ENCODE measurements around the gene DNAAF9. TPM values are rescaled to one million over a fixed set of nuclear protein-coding genes. Genes with fewer than 3 reads are reported as not detected.
"Not testable (repeated sequence)": the region's sequence is repeated elsewhere in the genome, so short reads cannot be mapped to it uniquely, and the experiment has no call there.

DNAAF9 gene
- total and polyA plus RNA-seq, 8 donors: 3.9 to 10.2 (median 5.1) TPM

GRCh38 chr20:3433744-3434143 is 26.3 kb upstream of the DNAAF9 start:
- Histone ChIP-seq H3K4me1 (no peaks in the 10 kb centered on the region), H3K4me3 (no peak overlapping the region), H3K27me3 (no peaks in the 10 kb centered on the region), H3K27ac (no peak overlapping the region), H3K36me3 (no peaks in the 10 kb centered on the region), H3K9me3 (no peaks in the 10 kb centered on the region)
- no peak for TF ChIP-seq CTCF (IDR thresholded peaks at IDR 0.05)
- DNase-seq (no peak), ATAC-seq (no peak), FAIRE-seq (no peak)
- 81 to 85% methylated on average over 3 of the region's 3 CpGs for WGBS, 2 donors
- intact Hi-C loops (cut with DNase I): no loop called here

- DNase-seq (no peak), FAIRE-seq (no peak), ATAC-seq (no peak)
- H3K9me3 ChIP-seq: no peaks in the 10 kb centered on the region
- intact Hi-C loops (cut with DNase I): no loop called here
- no peak overlapping the region for H3K4me3 ChIP-seq
- no peaks in the 10 kb centered on the region for H3K27me3 ChIP-seq
- no peaks in the 10 kb centered on the region for H3K4me1 ChIP-seq
- WGBS, 2 donors: 69 to 73% methylated on average over 3 of the region's 3 CpGs
- no peak overlapping the region for H3K27ac ChIP-seq
- H3K36me3 ChIP-seq: no peaks in the 10 kb centered on the region
- TF ChIP-seq CTCF (IDR thresholded peaks at IDR 0.05): no peak
These were observed 25.4 kb upstream of the DNAAF9 start for GRCh38 chr20:3432844-3433243.

GRCh38 chr20:3431109-3431508 is 23.6 kb upstream of the DNAAF9 start:
- ATAC-seq (no peak), FAIRE-seq (no peak), DNase-seq (no peak)
- no peak for TF ChIP-seq CTCF (IDR thresholded peaks at IDR 0.05)
- Histone ChIP-seq H3K4me1 (no peaks in the 10 kb centered on the region), H3K4me3 (no peak overlapping the region), H3K36me3 (no peaks in the 10 kb centered on the region), H3K9me3 (no peaks in the 10 kb centered on the region), H3K27ac (no peak overlapping the region), H3K27me3 (no peaks in the 10 kb centered on the region)
- 90 to 93% methylated on average over 4 of the region's 4 CpGs for WGBS, 2 donors
- intact Hi-C loops (cut with DNase I): no loop called here

GRCh38 chr20:3430376-3431069 is 23.1 kb upstream of the DNAAF9 start:
- WGBS, 2 donors: 91 to 92% methylated on average over 14 of the region's 14 CpGs
- H3K27ac ChIP-seq: no peak overlapping the region
- DNase-seq: no peak
- ATAC-seq: peak in 2 of 4 donors; percentile 60 to 71
- H3K4me3 ChIP-seq: no peak overlapping the region
- H3K9me3 ChIP-seq: no peaks in the 10 kb centered on the region
- intact Hi-C loops (cut with DNase I): no loop called here
- no peaks in the 10 kb centered on the region for H3K36me3 ChIP-seq
- FAIRE-seq: no peak
- TF ChIP-seq CTCF (IDR thresholded peaks at IDR 0.05): no peak
- no peaks in the 10 kb centered on the region for H3K4me1 ChIP-seq
- H3K27me3 ChIP-seq: no peaks in the 10 kb centered on the region

GRCh38 chr20:3426766-3427165 is 19.3 kb upstream of the DNAAF9 start:
- FAIRE-seq; H3K36me3 ChIP-seq; H3K4me1 ChIP-seq; H3K27me3 ChIP-seq; H3K27ac ChIP-seq; H3K9me3 ChIP-seq; H3K4me3 ChIP-seq; ATAC-seq; DNase-seq; intact Hi-C loops (cut with DNase I): not testable (repeated sequence)
- 70 to 86% methylated on average over 4 of the region's 4 CpGs for WGBS, 2 donors

All from pancreas (tissue), 10 donors.